Measurements from ENCODE around the gene SLC39A5. TPM values are rescaled to one million over a fixed set of nuclear protein-coding genes. Genes with fewer than 3 reads are reported as not detected.

Gene SLC39A5
- total RNA-seq, 3 donors from 2014 or later (not counting 1 experiment from before 2014, with no cell fraction given) = 0.70 to 1.4 (median 0.71) TPM

GRCh38 chr12:56274299-56274698 lies 44.4 kb downstream of the SLC39A5 start:
- intact Hi-C loops (cut with micrococcal nuclease) = no loop called here
- H3K27me3 Mint-ChIP-seq (ENCODE audit: low read depth in 2 of 2) = no peaks in the 10 kb centered on the region
- Histone ChIP-seq H3K36me3 (ENCODE audit: control insufficient read depth, insufficient read depth, low read length) (peaks cover 55% of the 10 kb centered on the region), H3K27ac (ENCODE audit: low read length) (no peak overlapping the region), H3K9me3 (ENCODE audit: control insufficient read depth, insufficient read depth, low read length) (no peaks in the 10 kb centered on the region), H3K4me3 (ENCODE audit: low read length) (no peak overlapping the region), H3K4me1 (ENCODE audit: control insufficient read depth, insufficient read depth, low read length) (no peaks in the 10 kb centered on the region), H3K27me3 (ENCODE audit: control insufficient read depth, insufficient read depth, low read length) (no peaks in the 10 kb centered on the region)
- H3K36me3 Mint-ChIP-seq = peaks cover 16% of the 10 kb centered on the region
- WGBS (ENCODE audit: insufficient coverage) = 100% methylated on average over 1 of the region's 2 CpGs
- DNase-seq (no peak), ATAC-seq (no peak)
- no peak overlapping the region for H3K4me3 Mint-ChIP-seq
- no peaks in the 10 kb centered on the region for H3K9me3 Mint-ChIP-seq
- TF ChIP-seq CTCF (IDR thresholded peaks at IDR 0.05) = no peak
- H3K4me1 Mint-ChIP-seq = no peaks in the 10 kb centered on the region
- no peak overlapping the region for H3K27ac Mint-ChIP-seq

GRCh38 chr12:56278905-56279304 lies 49.1 kb downstream of the SLC39A5 start:
- 97% methylated on average over 3 of the region's 3 CpGs for WGBS (ENCODE audit: insufficient coverage)
- Histone ChIP-seq H3K4me1 (ENCODE audit: control insufficient read depth, insufficient read depth, low read length) (no peaks in the 10 kb centered on the region), H3K27me3 (ENCODE audit: control insufficient read depth, insufficient read depth, low read length) (no peaks in the 10 kb centered on the region), H3K27ac (ENCODE audit: low read length) (no peak overlapping the region), H3K9me3 (ENCODE audit: control insufficient read depth, insufficient read depth, low read length) (no peaks in the 10 kb centered on the region), H3K4me3 (ENCODE audit: low read length) (no peak overlapping the region), H3K36me3 (ENCODE audit: control insufficient read depth, insufficient read depth, low read length) (peaks cover 73% of the 10 kb centered on the region)
- Mint-ChIP-seq H3K27me3 (ENCODE audit: low read depth in 2 of 2) (no peaks in the 10 kb centered on the region), H3K9me3 (no peaks in the 10 kb centered on the region), H3K27ac (no peak overlapping the region), H3K36me3 (peaks cover 16% of the 10 kb centered on the region), H3K4me1 (no peaks in the 10 kb centered on the region), H3K4me3 (no peak overlapping the region)
- ATAC-seq = no peak
- intact Hi-C loops (cut with micrococcal nuclease) = no loop called here
- TF ChIP-seq CTCF (IDR thresholded peaks at IDR 0.05) = no peak
- no peak for DNase-seq

- no peak for TF ChIP-seq CTCF (IDR thresholded peaks at IDR 0.05)
- H3K4me3 ChIP-seq (ENCODE audit: low read length) = no peak overlapping the region
- peaks cover 67% of the 10 kb centered on the region for H3K36me3 ChIP-seq (ENCODE audit: control insufficient read depth, insufficient read depth, low read length)
- no peak overlapping the region for H3K4me3 Mint-ChIP-seq
- no peaks in the 10 kb centered on the region for H3K9me3 ChIP-seq (ENCODE audit: control insufficient read depth, insufficient read depth, low read length)
- peak overlapping the region in 1 of 2 donors; percentile 46 for H3K27ac Mint-ChIP-seq
- DNase-seq (no peak), ATAC-seq (no peak)
- H3K9me3 Mint-ChIP-seq = no peaks in the 10 kb centered on the region
- H3K27ac ChIP-seq (ENCODE audit: low read length) = no peak overlapping the region
- intact Hi-C loops (cut with micrococcal nuclease) = no loop called here
- H3K4me1 Mint-ChIP-seq = no peaks in the 10 kb centered on the region
- peaks cover 11% of the 10 kb centered on the region for H3K36me3 Mint-ChIP-seq
- H3K27me3 Mint-ChIP-seq (ENCODE audit: low read depth in 2 of 2) = no peaks in the 10 kb centered on the region
- H3K4me1 ChIP-seq (ENCODE audit: control insufficient read depth, insufficient read depth, low read length) = no peaks in the 10 kb centered on the region
- H3K27me3 ChIP-seq (ENCODE audit: control insufficient read depth, insufficient read depth, low read length) = no peaks in the 10 kb centered on the region
Measured at GRCh38 chr12:56280849-56281248, 51.0 kb downstream of the SLC39A5 start.

- ATAC-seq (no peak), DNase-seq (no peak)
- Histone ChIP-seq H3K9me3 (ENCODE audit: control insufficient read depth, insufficient read depth, low read length) (no peaks in the 10 kb centered on the region), H3K27ac (ENCODE audit: low read length) (no peak overlapping the region), H3K36me3 (ENCODE audit: control insufficient read depth, insufficient read depth, low read length) (peaks cover 72% of the 10 kb centered on the region), H3K4me1 (ENCODE audit: control insufficient read depth, insufficient read depth, low read length) (no peaks in the 10 kb centered on the region), H3K27me3 (ENCODE audit: control insufficient read depth, insufficient read depth, low read length) (no peaks in the 10 kb centered on the region), H3K4me3 (ENCODE audit: low read length) (no peak overlapping the region)
- H3K36me3 Mint-ChIP-seq = peaks cover 6% of the 10 kb centered on the region
- peak overlapping the region in 1 of 2 donors; percentile 47 for H3K27ac Mint-ChIP-seq
- no peak overlapping the region for H3K4me3 Mint-ChIP-seq
- no peaks in the 10 kb centered on the region for H3K27me3 Mint-ChIP-seq (ENCODE audit: low read depth in 2 of 2)
- intact Hi-C loops (cut with micrococcal nuclease) = no loop called here
- H3K4me1 Mint-ChIP-seq = peaks cover 0 to 5% of the 10 kb centered on the region in 2 donors
- no peak for TF ChIP-seq CTCF (IDR thresholded peaks at IDR 0.05)
- H3K9me3 Mint-ChIP-seq = no peaks in the 10 kb centered on the region
- WGBS (ENCODE audit: insufficient coverage) = 90% methylated on average over 6 of the region's 6 CpGs
Measured at GRCh38 chr12:56282030-56282429, 52.2 kb downstream of the SLC39A5 start.
